DMS53 treated with DMSO at 0.1 percent for 48 hours (cell line): ENCODE measurements around the gene ABHD11.

Experiments used
- DNase-seq: peaks from one replicate; lab custom pipeline; 2025; ENCODE audit not compliant: unreplicated experiment; lab: John Stamatoyannopoulos, UW

Gene ABHD11

GRCh38 chr7:73702226-73702625 is 36.4 kb downstream of the ABHD11 start:
- DNase-seq = no peak

- DNase-seq = peak; percentile 28
Observed at GRCh38 chr7:73701357-73701995, 37.1 kb downstream of the ABHD11 start.

- DNase-seq = no peak
Observed at GRCh38 chr7:73700581-73701134, 37.9 kb downstream of the ABHD11 start.

- no peak for DNase-seq
Observed at GRCh38 chr7:73700069-73700423, 38.6 kb downstream of the ABHD11 start.

- no peak for DNase-seq
Observed at GRCh38 chr7:73699370-73700068, 39.1 kb downstream of the ABHD11 start.

GRCh38 chr7:73698410-73698809 is 40.2 kb downstream of the ABHD11 start:
- DNase-seq = no peak

- no peak for DNase-seq
Observed at GRCh38 chr7:73696372-73696771, 42.2 kb downstream of the ABHD11 start.

GRCh38 chr7:73690646-73691045 is 48.0 kb downstream of the ABHD11 start:
- DNase-seq = no peak

GRCh38 chr7:73688288-73688687 is 50.3 kb downstream of the ABHD11 start:
- no peak for DNase-seq
